A549 treated with Mapracorat at 1 μM for 4 hours (cell line): ENCODE data around the gene CPA1. TPM values are rescaled to one million over a fixed set of nuclear protein-coding genes. Genes with fewer than 3 reads are reported as not detected.

Experiments used
- total RNA-seq: library from RNA; stranded (reverse); fragments of 200-300 nt; extraction: Qiagen RNA extraction; gene quantifications from 5 replicates; pipeline ENCODE4 v1.2.3, GENCODE V29; 2022

CPA1 gene
- total RNA-seq = not detected in 5 replicates

GRCh38 chr7:130379921-130380860, at the start of gene CPA1:
Gene CPA1 (plus strand): TSS chr7:130380494. CDS start chr7:130380521, 27 bp downstream.

GRCh38 chr7:130344271-130344866, 35.9 kb upstream of the CPA1 start, which contains the start of gene CPA5:
Gene CPA5 (plus strand): TSS chr7:130344816. CDS start chr7:130346486, 1,670 bp downstream.

Other genes with a start within 250 kb of the CPA1 start
- 12.0 to 15.9 TPM (median 14.2 TPM) in 5 replicates for gene TMEM209, start 175.1 kb upstream of the CPA1 start, total RNA-seq
- not detected in 5 replicates for gene SSMEM1, start 172.6 kb upstream of the CPA1 start, total RNA-seq
- gene CPA2, start 113.6 kb upstream of the CPA1 start, total RNA-seq = 0.09 TPM in 1 of 5 replicates, not detected in the others
- gene CPA4, start 87.3 kb upstream of the CPA1 start, total RNA-seq = 3.3 to 5.3 TPM (median 4.3 TPM) in 5 replicates
- not detected in 5 replicates for gene CPA5, start 35.7 kb upstream of the CPA1 start, total RNA-seq
- gene CEP41, start 60.5 kb downstream of the CPA1 start, total RNA-seq = 10.4 to 13.8 TPM (median 11.6 TPM) in 5 replicates
- gene MEST, start 111.6 kb downstream of the CPA1 start, total RNA-seq = 31.8 to 45.2 TPM (median 36.6 TPM) in 5 replicates